Upper lobe of left lung (tissue), 6 donors: Measurements from ENCODE around the gene ORC1. TPM values are rescaled to one million over a fixed set of nuclear protein-coding genes. Genes with fewer than 3 reads are reported as not detected.

Source experiments
- ATAC-seq, 2 donors: fragments of 200-7000 bp; cut with Tn5 transposase; one replicate each; pipeline ENCODE4 v1.9.1; 2022; ENCODE audit warnings: mild to moderate bottlenecking in 2 of 2, moderate library complexity in 2 of 2; ENCODE audit not compliant: low FRiP score in 2 of 2
- DNase-seq, 2 donors: peaks; one replicate each; pipeline ENCODE4 v3.0.0-alpha.2; 2019 to 2020
- H3K27ac ChIP-seq, 4 donors: fragments of 200-600 bp; sonication (generic); one replicate each; pipeline ENCODE4 v1.5.1; 2016 to 2019
- H3K27me3 ChIP-seq, 4 donors: fragments of 200-600 bp; sonication (generic); one replicate each; pipeline ENCODE4 v1.5.1; 2017 to 2019
- H3K36me3 ChIP-seq, 4 donors: fragments of 200-600 bp; sonication (generic); one replicate each; pipeline ENCODE4 v1.5.1; 2016 to 2019
- H3K4me1 ChIP-seq, 4 donors: fragments of 200-600 bp; sonication (generic); one replicate each; pipeline ENCODE4 v1.5.1; 2018 to 2019
- H3K4me3 ChIP-seq, 4 donors: fragments of 200-600 bp; sonication (generic); one replicate each; pipeline ENCODE4 v1.5.1; 2017 to 2019; ENCODE audit warnings: mild to moderate bottlenecking in 2 of 4, moderate library complexity in 1 of 4
- H3K9me3 ChIP-seq, 4 donors: fragments of 200-600 bp; sonication (generic); one replicate each; pipeline ENCODE4 v1.5.1; 2018 to 2019
- CTCF ChIP-seq, 6 experiments: fragments of 450-650 bp in 4 of 6; fragments of 200-600 bp in 2 of 6; sonication (generic) in 2 of 6; IDR thresholded peaks; one replicate each; pipeline ENCODE4 v1.5.1; 2016 to 2019; ENCODE audit warnings: antibody characterized with exemption in 6 of 6
- EP300 ChIP-seq, 4 donors: sonication (generic); formaldehyde crosslinking; IDR thresholded peaks; one replicate each; pipeline ENCODE4 v1.5.1; 2017; ENCODE audit warnings: antibody characterized with exemption in 4 of 4, control low read depth in 2 of 4
- POLR2A ChIP-seq, 4 donors: fragments of 450-650 bp; IDR thresholded peaks; one replicate each; pipeline ENCODE4 v1.5.1; 2016 to 2017; ENCODE audit warnings: antibody characterized with exemption in 4 of 4, mild to moderate bottlenecking in 2 of 4
- POLR2AphosphoS5 ChIP-seq, 2 donors: sonication (generic); formaldehyde crosslinking; IDR thresholded peaks; one replicate each; pipeline ENCODE4 v1.5.1; 2017; ENCODE audit warnings: antibody characterized with exemption in 2 of 2
- WGBS, 2 donors: methylation state at CpG; one replicate each; pipeline ENCODE4 v1.1.5; 2017 to 2018; 5-methylcytosine and 5-hydroxymethylcytosine counted together
- total RNA-seq, 6 donors: library from RNA; depleted of rRNA in 4 of 6; stranded (reverse); fragments of >200 nt in 4 of 6; gene quantifications; one replicate each; pipeline versions ENCODE4 v1.1.0 to v1.2.1, GENCODE V29; 2016 to 2021
- donor health status: DM: no; HTN: no; CAD: no; lungs with moderate emphysema.
- donor health status: DM: no; HTN: yes; CAD: no; lungs with severe emphysema.

Gene ORC1
- total RNA-seq = 1 to 10 TPM in 2 of 6 donors, under 1 TPM in 4; 0.22 to 1.1 (median 0.96) TPM

- Histone ChIP-seq H3K9me3 (no peaks in the 10 kb centered on the region), H3K4me3 (peak within 1 kb of the TSS; percentile 68 to 84 (median 82)), H3K27ac (peak within 1 kb of the TSS; percentile 86 to 96 (median 90)), H3K4me1 (peaks cover 20 to 27% (median 26%) of the 10 kb centered on the region in 4 donors), H3K36me3 (peaks cover 11 to 36% (median 18%) of the 10 kb centered on the region in 4 donors), H3K27me3 (no peaks in the 10 kb centered on the region)
- 0 to 1% methylated on average over 39 to 57 of the region's 57 CpGs for WGBS, 2 donors
- ATAC-seq = peak; percentile 99 to 100
- peak; percentile 96 to 97 for DNase-seq
- peak; percentile 92 to 93 for TF ChIP-seq POLR2AphosphoS5 (IDR thresholded peaks at IDR 0.05)
- peak; percentile 26 to 86 (median 46) for TF ChIP-seq CTCF (IDR thresholded peaks at IDR 0.05)
- peak in 3 of 4 donors; percentile 48 to 82 (median 62) for TF ChIP-seq POLR2A (IDR thresholded peaks at IDR 0.05)
- no peak for TF ChIP-seq EP300 (IDR thresholded peaks at IDR 0.05)
Observed at GRCh38 chr1:52404116-52404974, at the start of gene ORC1, which contains the start of gene PRPF38A. ORC1 (minus strand) TSS chr1:52404423; CDS start chr1:52402223, 2,200 bp downstream. PRPF38A (plus strand) TSS chr1:52404602; CDS start chr1:52404750, 148 bp downstream.

GRCh38 chr1:52444463-52444862 lies 40.2 kb upstream of the ORC1 start:
- Histone ChIP-seq H3K27ac (no peak overlapping the region), H3K4me3 (no peak overlapping the region), H3K36me3 (peaks cover 6 to 60% (median 16%) of the 10 kb centered on the region in 4 donors), H3K4me1 (no peaks in the 10 kb centered on the region), H3K27me3 (no peaks in the 10 kb centered on the region), H3K9me3 (no peaks in the 10 kb centered on the region)
- WGBS, 2 donors = 93 to 95% methylated on average over 2 of the region's 2 CpGs
- TF ChIP-seq EP300 (IDR thresholded peaks at IDR 0.05) (no peak), POLR2A (IDR thresholded peaks at IDR 0.05) (no peak), CTCF (IDR thresholded peaks at IDR 0.05) (no peak), POLR2AphosphoS5 (IDR thresholded peaks at IDR 0.05) (no peak)
- ATAC-seq (no peak), DNase-seq (no peak)

GRCh38 chr1:52439976-52440375 lies 35.8 kb upstream of the ORC1 start:
- 86 to 87% methylated on average over 4 of the region's 4 CpGs for WGBS, 2 donors
- TF ChIP-seq POLR2A (IDR thresholded peaks at IDR 0.05) = no peak
- no peak for TF ChIP-seq CTCF (IDR thresholded peaks at IDR 0.05)
- TF ChIP-seq POLR2AphosphoS5 (IDR thresholded peaks at IDR 0.05) = no peak
- TF ChIP-seq EP300 (IDR thresholded peaks at IDR 0.05) = no peak
- Histone ChIP-seq H3K27ac (no peak overlapping the region), H3K36me3 (peaks cover 0 to 71% (median 14%) of the 10 kb centered on the region in 4 donors), H3K9me3 (no peaks in the 10 kb centered on the region), H3K4me1 (no peaks in the 10 kb centered on the region), H3K4me3 (no peak overlapping the region), H3K27me3 (no peaks in the 10 kb centered on the region)
- DNase-seq (no peak), ATAC-seq (no peak)

- Histone ChIP-seq H3K27ac (no peak overlapping the region), H3K4me1 (no peaks in the 10 kb centered on the region), H3K27me3 (no peaks in the 10 kb centered on the region), H3K4me3 (no peak overlapping the region), H3K9me3 (no peaks in the 10 kb centered on the region), H3K36me3 (peaks cover 0 to 77% (median 17%) of the 10 kb centered on the region in 4 donors)
- TF ChIP-seq POLR2A (IDR thresholded peaks at IDR 0.05) = no peak
- TF ChIP-seq EP300 (IDR thresholded peaks at IDR 0.05) = no peak
- TF ChIP-seq POLR2AphosphoS5 (IDR thresholded peaks at IDR 0.05) = no peak
- no peak for TF ChIP-seq CTCF (IDR thresholded peaks at IDR 0.05)
- 96 to 98% methylated on average over 7 of the region's 7 CpGs for WGBS, 2 donors
- no peak for ATAC-seq
- no peak for DNase-seq
Observed at GRCh38 chr1:52436817-52437216, 32.6 kb upstream of the ORC1 start.
